ENCODE measurements around the gene GET4. TPM values are rescaled to one million over a fixed set of nuclear protein-coding genes. Genes with fewer than 3 reads are reported as not detected.

Gene GET4
- total RNA-seq, 4 donors from 2014 or later, result 18.4 to 34.8 (median 28.7) TPM

GRCh38 chr7:902996-903395 is 26.6 kb downstream of the GET4 start:
- TF ChIP-seq, protein P1, sequence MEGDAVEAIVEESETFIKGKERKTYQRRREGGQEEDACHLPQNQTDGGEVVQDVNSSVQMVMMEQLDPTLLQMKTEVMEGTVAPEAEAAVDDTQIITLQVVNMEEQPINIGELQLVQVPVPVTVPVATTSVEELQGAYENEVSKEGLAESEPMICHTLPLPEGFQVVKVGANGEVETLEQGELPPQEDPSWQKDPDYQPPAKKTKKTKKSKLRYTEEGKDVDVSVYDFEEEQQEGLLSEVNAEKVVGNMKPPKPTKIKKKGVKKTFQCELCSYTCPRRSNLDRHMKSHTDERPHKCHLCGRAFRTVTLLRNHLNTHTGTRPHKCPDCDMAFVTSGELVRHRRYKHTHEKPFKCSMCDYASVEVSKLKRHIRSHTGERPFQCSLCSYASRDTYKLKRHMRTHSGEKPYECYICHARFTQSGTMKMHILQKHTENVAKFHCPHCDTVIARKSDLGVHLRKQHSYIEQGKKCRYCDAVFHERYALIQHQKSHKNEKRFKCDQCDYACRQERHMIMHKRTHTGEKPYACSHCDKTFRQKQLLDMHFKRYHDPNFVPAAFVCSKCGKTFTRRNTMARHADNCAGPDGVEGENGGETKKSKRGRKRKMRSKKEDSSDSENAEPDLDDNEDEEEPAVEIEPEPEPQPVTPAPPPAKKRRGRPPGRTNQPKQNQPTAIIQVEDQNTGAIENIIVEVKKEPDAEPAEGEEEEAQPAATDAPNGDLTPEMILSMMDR (IDR thresholded peaks at IDR 0.05), result no peak
- no peak for TF ChIP-seq EP300 (IDR thresholded peaks at IDR 0.05)
- no peak for TF ChIP-seq POLR2AphosphoS5 (IDR thresholded peaks at IDR 0.05)
- H3K27ac ChIP-seq, result no peak overlapping the region
- peaks cover 0 to 46% of the 10 kb centered on the region in 2 donors for H3K36me3 ChIP-seq
- ATAC-seq, result no peak
- WGBS, 2 donors (ENCODE audit: low coverage in 1 of 2), result 77% methylated on average over 5 to 6 of the region's 22 CpGs
- H3K27me3 ChIP-seq, result no peaks in the 10 kb centered on the region
- H3K4me3 ChIP-seq, result no peak overlapping the region
- H3K9me3 ChIP-seq, result no peaks in the 10 kb centered on the region
- H3K4me1 ChIP-seq, result peaks cover 0 to 25% (median 6%) of the 10 kb centered on the region in 3 donors

DNA sequence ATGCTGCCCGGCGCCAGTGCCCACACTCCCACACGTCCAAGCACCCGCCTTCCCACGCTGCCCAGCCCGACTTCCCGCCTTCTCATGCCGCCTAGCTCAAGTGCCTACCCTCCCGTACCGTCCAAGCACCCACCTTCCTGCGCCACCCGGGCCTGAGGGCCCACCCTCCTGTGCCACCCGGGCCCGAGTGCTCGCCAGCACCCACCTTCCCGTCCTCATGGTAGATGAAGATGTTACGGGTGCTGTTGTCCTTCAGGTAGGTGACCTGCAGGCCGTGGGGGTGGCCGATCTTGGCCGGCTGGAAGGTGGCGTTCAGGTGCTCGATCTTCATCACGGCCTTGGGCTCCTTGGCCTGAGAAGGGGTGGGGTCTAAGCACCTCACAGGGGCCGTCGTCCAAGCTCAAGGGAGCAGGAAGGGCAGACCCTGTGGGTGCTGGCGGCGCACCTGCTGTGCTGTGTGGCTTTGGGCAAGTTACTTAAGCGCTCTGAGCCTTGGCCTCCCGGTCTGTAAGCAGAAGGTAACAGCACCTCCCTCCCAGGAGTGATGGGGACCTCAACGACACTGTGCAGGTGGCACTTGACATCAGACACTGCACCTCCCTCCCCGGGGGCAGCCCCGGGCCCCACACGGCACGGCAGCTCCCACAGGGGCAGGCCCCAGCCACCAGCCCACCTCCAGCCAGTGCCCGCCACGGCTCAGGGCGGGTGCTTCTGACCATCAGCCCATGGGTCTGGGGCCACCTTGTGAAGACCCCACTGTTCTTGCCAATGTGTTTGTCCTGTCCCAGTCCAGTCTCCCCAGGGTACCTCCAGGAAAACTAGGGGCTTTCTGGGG is 27.8 kb downstream of the GET4 start:
- Histone ChIP-seq H3K4me1 (peaks cover 0 to 30% (median 6%) of the 10 kb centered on the region in 3 donors), H3K4me3 (peak overlapping the region in 1 of 2 donors; percentile 13), H3K36me3 (peaks cover 0 to 35% of the 10 kb centered on the region in 2 donors), H3K27ac (peak overlapping the region in 1 of 4 donors; percentile 75), H3K9me3 (no peaks in the 10 kb centered on the region), H3K27me3 (no peaks in the 10 kb centered on the region)
- TF ChIP-seq POLR2AphosphoS5 (IDR thresholded peaks at IDR 0.05), result no peak
- TF ChIP-seq EP300 (IDR thresholded peaks at IDR 0.05), result no peak
- TF ChIP-seq, protein P1 (IDR thresholded peaks at IDR 0.05), result no peak
- no peak for TF ChIP-seq POLR2A (IDR thresholded peaks at IDR 0.05)
- no peak for ATAC-seq
- WGBS, 2 donors (ENCODE audit: low coverage in 1 of 2), result 87 to 100% methylated on average over 11 to 16 of the region's 37 CpGs

DNA sequence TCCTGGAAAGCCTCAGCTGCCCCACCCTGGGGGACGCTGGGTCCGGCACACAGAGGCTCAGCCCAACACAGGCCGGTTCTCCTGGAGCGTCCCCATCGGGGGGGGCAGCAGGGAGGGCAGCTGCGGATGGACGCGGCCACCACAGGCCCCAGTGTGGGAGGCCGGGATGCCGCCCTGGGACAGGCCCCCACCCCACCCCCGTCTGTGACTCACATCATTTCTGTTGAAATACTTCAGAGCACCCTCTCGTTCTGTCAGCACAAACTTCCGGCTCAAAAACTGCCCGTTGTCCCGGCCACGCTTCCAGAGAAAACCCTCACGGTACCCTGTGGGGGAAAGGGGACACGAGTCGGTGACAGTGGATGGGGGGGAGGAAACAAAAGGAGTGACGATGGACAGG is 28.5 kb downstream of the GET4 start:
- TF ChIP-seq, protein P1 (IDR thresholded peaks at IDR 0.05), result no peak
- TF ChIP-seq POLR2A (IDR thresholded peaks at IDR 0.05), result no peak
- H3K27ac ChIP-seq, result peak overlapping the region in 1 of 4 donors; percentile 75
- H3K9me3 ChIP-seq, result no peaks in the 10 kb centered on the region
- H3K36me3 ChIP-seq, result peaks cover 0 to 27% of the 10 kb centered on the region in 2 donors
- peaks cover 0 to 37% (median 6%) of the 10 kb centered on the region in 3 donors for H3K4me1 ChIP-seq
- no CpG with 5 or more reads among the region's 20 CpGs for WGBS, 2 donors (ENCODE audit: low coverage in 1 of 2)
- peak; percentile 14 for ATAC-seq
- no peaks in the 10 kb centered on the region for H3K27me3 ChIP-seq
- H3K4me3 ChIP-seq, result peak overlapping the region in 1 of 2 donors; percentile 13

DNA sequence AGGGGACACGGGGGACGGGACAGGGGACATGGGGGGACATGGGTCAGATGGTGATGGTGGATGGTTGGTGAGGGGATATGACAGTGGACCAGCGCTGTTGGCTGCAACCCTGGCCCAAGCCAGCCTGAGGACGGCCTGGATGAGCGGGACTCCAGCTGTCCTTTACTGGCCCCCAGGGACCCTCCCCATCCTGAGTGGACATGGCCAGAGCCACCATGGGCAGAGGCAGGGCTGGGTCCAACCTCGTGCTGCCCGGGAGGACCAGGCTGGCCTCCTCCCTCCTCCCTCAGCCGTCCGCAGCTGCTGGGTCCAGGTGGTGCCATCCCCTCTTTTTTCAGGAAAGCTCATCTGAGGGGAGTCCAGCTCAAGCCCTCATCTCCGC is 30.4 kb downstream of the GET4 start:
- H3K36me3 ChIP-seq, result peaks cover 0 to 22% of the 10 kb centered on the region in 2 donors
- no peaks in the 10 kb centered on the region for H3K9me3 ChIP-seq
- H3K4me3 ChIP-seq, result no peak overlapping the region
- WGBS, 2 donors (ENCODE audit: low coverage in 1 of 2), result 67 to 74% methylated on average over 2 to 3 of the region's 10 CpGs
- TF ChIP-seq POLR2A (IDR thresholded peaks at IDR 0.05) (no peak), POLR2AphosphoS5 (IDR thresholded peaks at IDR 0.05) (no peak), EP300 (IDR thresholded peaks at IDR 0.05) (no peak)
- TF ChIP-seq, protein P1 (IDR thresholded peaks at IDR 0.05), result no peak
- H3K27me3 ChIP-seq, result no peaks in the 10 kb centered on the region
- no peak for ATAC-seq
- peaks cover 0 to 34% (median 0%) of the 10 kb centered on the region in 3 donors for H3K4me1 ChIP-seq
- no peak overlapping the region for H3K27ac ChIP-seq

Data from gastroesophageal sphincter (tissue), 4 donors.